ENCODE results near the gene KCNJ14.

DNA sequence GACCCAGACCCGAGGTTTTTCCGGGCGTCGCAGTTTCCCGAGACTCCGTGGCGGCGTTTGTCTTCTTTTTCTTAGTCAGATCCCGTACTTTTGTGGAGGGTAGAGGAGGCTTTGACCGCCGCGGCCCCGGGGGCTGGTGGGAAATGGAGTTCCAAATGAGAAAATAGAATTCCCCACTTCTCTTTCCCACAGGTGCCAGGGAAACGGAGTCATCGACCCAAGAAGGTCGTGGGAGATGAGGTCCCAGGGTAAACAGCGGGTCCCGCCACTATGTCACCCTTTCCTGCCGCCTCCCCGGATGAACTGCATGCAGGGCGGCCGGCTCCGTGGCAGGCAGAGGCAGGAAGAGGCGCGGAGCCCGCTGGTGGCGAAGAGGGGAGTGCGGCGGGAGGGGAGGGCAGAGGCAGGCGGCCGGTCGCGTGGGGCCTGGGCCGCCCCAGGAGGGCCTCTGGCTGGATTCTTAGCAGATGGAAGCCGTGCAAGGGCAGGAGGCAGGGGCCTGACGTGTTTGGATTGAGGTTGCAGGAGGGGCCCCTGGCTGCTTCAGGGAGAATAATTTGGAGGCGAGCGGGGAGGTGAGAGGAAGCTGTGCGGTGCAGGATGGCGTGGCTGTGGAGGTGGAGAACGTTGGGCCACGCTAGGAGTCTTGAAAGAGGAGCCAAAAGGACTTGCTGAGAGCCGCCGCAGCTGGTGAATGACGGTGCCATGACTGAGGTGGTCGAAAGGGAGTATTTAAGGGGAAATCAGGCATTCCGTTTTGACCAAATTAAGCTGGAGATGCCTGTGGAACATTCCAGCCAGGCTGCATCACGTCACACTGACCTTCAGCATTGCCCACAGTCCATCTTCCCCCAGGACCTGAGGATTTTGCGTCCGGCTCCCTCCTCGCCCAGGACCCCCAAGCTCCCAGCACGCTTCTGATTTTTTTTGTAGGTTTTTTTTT lies 25.5 kb downstream of the KCNJ14 start:
- TF ChIP-seq CREB1 (CRISPR knock-in tag; IDR thresholded peaks at IDR 0.05; ENCODE audit: low read depth) = no peak
- TF ChIP-seq CTCF (conservative IDR thresholded peaks at IDR 0.05; ENCODE audit: low read depth in 2 of 2) = no peak
- no peak for TF ChIP-seq EZH2 (IDR thresholded peaks at IDR 0.05; ENCODE audit: low read depth, unreplicated experiment)
- TF ChIP-seq POLR2AphosphoS5 (IDR thresholded peaks at IDR 0.05; ENCODE audit: low read depth) = no peak; the same call in 1 of the 2 replicates
- TF ChIP-seq, protein P1, sequence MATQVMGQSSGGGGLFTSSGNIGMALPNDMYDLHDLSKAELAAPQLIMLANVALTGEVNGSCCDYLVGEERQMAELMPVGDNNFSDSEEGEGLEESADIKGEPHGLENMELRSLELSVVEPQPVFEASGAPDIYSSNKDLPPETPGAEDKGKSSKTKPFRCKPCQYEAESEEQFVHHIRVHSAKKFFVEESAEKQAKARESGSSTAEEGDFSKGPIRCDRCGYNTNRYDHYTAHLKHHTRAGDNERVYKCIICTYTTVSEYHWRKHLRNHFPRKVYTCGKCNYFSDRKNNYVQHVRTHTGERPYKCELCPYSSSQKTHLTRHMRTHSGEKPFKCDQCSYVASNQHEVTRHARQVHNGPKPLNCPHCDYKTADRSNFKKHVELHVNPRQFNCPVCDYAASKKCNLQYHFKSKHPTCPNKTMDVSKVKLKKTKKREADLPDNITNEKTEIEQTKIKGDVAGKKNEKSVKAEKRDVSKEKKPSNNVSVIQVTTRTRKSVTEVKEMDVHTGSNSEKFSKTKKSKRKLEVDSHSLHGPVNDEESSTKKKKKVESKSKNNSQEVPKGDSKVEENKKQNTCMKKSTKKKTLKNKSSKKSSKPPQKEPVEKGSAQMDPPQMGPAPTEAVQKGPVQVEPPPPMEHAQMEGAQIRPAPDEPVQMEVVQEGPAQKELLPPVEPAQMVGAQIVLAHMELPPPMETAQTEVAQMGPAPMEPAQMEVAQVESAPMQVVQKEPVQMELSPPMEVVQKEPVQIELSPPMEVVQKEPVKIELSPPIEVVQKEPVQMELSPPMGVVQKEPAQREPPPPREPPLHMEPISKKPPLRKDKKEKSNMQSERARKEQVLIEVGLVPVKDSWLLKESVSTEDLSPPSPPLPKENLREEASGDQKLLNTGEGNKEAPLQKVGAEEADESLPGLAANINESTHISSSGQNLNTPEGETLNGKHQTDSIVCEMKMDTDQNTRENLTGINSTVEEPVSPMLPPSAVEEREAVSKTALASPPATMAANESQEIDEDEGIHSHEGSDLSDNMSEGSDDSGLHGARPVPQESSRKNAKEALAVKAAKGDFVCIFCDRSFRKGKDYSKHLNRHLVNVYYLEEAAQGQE (IDR thresholded peaks at IDR 0.05; ENCODE audit: unreplicated experiment) = no peak
- no peak for TF ChIP-seq EZH2phosphoT487 (IDR thresholded peaks at IDR 0.05; ENCODE audit: unreplicated experiment)
- TF ChIP-seq ZNF114 (CRISPR knock-in tag; IDR thresholded peaks at IDR 0.05) = no peak
- no peak for TF ChIP-seq ETS1 (IDR thresholded peaks at IDR 0.05)
- no peak for TF ChIP-seq ZNF331 (CRISPR knock-in tag; IDR thresholded peaks at IDR 0.05; ENCODE audit: low read depth)
- TF ChIP-seq STAT1 (IDR thresholded peaks at IDR 0.05; ENCODE audit: unreplicated experiment) = no peak
- TF ChIP-seq JUNB (IDR thresholded peaks at IDR 0.05; ENCODE audit: unreplicated experiment) = no peak
- no peak for TF ChIP-seq NANOG (IDR thresholded peaks at IDR 0.05; ENCODE audit: borderline replicate concordance)

Data from GM23338 (cell line).